GM12875 (cell line): ENCODE data around the gene CEP57L1.
"Not testable (repeated sequence)": the region's sequence is repeated elsewhere in the genome, so short reads cannot be mapped to it uniquely, and the experiment has no call there.

Experiments
- H3K4me3 ChIP-seq: one replicate; pipeline ENCODE4 v1.5.1; 2011; ENCODE audit warnings: low read depth, low read length, control low read depth
- CTCF ChIP-seq: IDR thresholded peaks from 2 replicates; pipeline ENCODE4 v1.5.1; 2011; ENCODE audit warnings: low read depth, mild to moderate bottlenecking, control low read depth, inconsistent platforms, low read length, moderate library complexity, borderline replicate concordance; ENCODE audit not compliant: insufficient read depth

CEP57L1 gene

GRCh38 chr6:109104512-109104911 is 9.2 kb downstream of the CEP57L1 start:
- no peak for TF ChIP-seq CTCF

GRCh38 chr6:109105681-109106080 is 10.4 kb downstream of the CEP57L1 start:
- TF ChIP-seq CTCF, result no peak
- no peak overlapping the region for H3K4me3 ChIP-seq

More at GRCh38 chr6:109104512-109104911, 9.2 kb downstream of the CEP57L1 start:
- no peak overlapping the region for H3K4me3 ChIP-seq

GRCh38 chr6:109109663-109110062 is 14.4 kb downstream of the CEP57L1 start:
- H3K4me3 ChIP-seq, result not testable (repeated sequence)

- not testable (repeated sequence) for H3K4me3 ChIP-seq
These were observed 17.4 kb downstream of the CEP57L1 start for GRCh38 chr6:109112663-109113062.

- no peak for TF ChIP-seq CTCF
- no peak overlapping the region for H3K4me3 ChIP-seq
These were observed 22.2 kb downstream of the CEP57L1 start for GRCh38 chr6:109117346-109118035.

- H3K4me3 ChIP-seq, result no peak overlapping the region
- no peak for TF ChIP-seq CTCF
These were observed 23.0 kb downstream of the CEP57L1 start for GRCh38 chr6:109118337-109118736.

GRCh38 chr6:109118871-109119354 is 23.6 kb downstream of the CEP57L1 start:
- no peak for TF ChIP-seq CTCF
- no peak overlapping the region for H3K4me3 ChIP-seq

- no peak for TF ChIP-seq CTCF
- H3K4me3 ChIP-seq, result no peak overlapping the region
These were observed 26.1 kb downstream of the CEP57L1 start for GRCh38 chr6:109121411-109121810.
